Natural killer cell (primary cell): ENCODE data around the gene ARID1B. TPM values are rescaled to one million over a fixed set of nuclear protein-coding genes. Genes with fewer than 3 reads are reported as not detected.
A peak's percentile ranks its signal among the peaks of the same experiment; 100 is the strongest.

Source experiments
- ATAC-seq, 3 donors: fragments of 150-1000 bp in 2 of 3; fragments of 200-7000 bp in 1 of 3; cut with Tn5 transposase; 1 replicate in 1 of 3; 2 replicates in 2 of 3; pipeline ENCODE4 v1.10.0; 2021; ENCODE audit warnings: mild to moderate bottlenecking in 2 of 3, moderate library complexity in 2 of 3
- DNase-seq, 2 donors: peaks; one replicate each; pipeline versions ENCODE4 v3.0.0 to v3.0.0-alpha.2; 2013 to 2021; ENCODE audit warnings: mixed read lengths in 1 of 2
- H3K27ac ChIP-seq: one replicate; pipeline ENCODE4 v1.5.1; 2013; ENCODE audit warnings: mild to moderate bottlenecking, low read length
- H3K27me3 ChIP-seq: one replicate; pipeline ENCODE4 v1.6.1; 2013; ENCODE audit warnings: low read length; ENCODE audit not compliant: control insufficient read depth, insufficient read depth
- H3K36me3 ChIP-seq: one replicate; pipeline ENCODE4 v1.6.1; 2013; ENCODE audit warnings: low read length; ENCODE audit not compliant: control insufficient read depth, insufficient read depth
- H3K4me1 ChIP-seq: one replicate; pipeline ENCODE4 v1.6.1; 2013; ENCODE audit warnings: low read length; ENCODE audit not compliant: control insufficient read depth, insufficient read depth
- H3K4me3 ChIP-seq: one replicate; pipeline ENCODE4 v1.5.1; 2013; ENCODE audit warnings: low read length
- H3K9me3 ChIP-seq: one replicate; pipeline ENCODE4 v1.6.1; 2013; ENCODE audit warnings: low read length; ENCODE audit not compliant: control insufficient read depth, insufficient read depth
- H3K27ac Mint-ChIP-seq, 2 donors: one replicate each; pipeline ENCODE4 v1.8.0; 2022; ENCODE audit warnings: mild to moderate bottlenecking in 2 of 2, mixed read lengths in 2 of 2, moderate library complexity in 1 of 2
- H3K27me3 Mint-ChIP-seq, 2 donors: one replicate each; pipeline ENCODE4 v1.8.0; 2022; ENCODE audit warnings: low read depth in 2 of 2, mixed read lengths in 2 of 2
- H3K36me3 Mint-ChIP-seq: one replicate; pipeline ENCODE4 v1.8.0; 2022; ENCODE audit warnings: mixed read lengths
- H3K4me1 Mint-ChIP-seq, 2 donors: one replicate each; pipeline ENCODE4 v1.8.0; 2022; ENCODE audit warnings: mixed read lengths in 2 of 2
- H3K4me3 Mint-ChIP-seq: one replicate; pipeline ENCODE4 v1.8.0; 2022; ENCODE audit warnings: mild to moderate bottlenecking, moderate library complexity, mixed read lengths
- H3K9me3 Mint-ChIP-seq, 2 donors: one replicate each; pipeline ENCODE4 v1.8.0; 2022; ENCODE audit warnings: mixed read lengths in 2 of 2
- CTCF ChIP-seq: fragments of 200-600 bp; IDR thresholded peaks from one replicate; pipeline ENCODE4 v1.8.0; 2022; ENCODE audit warnings: antibody characterized with exemption
- WGBS: methylation state at CpG from one replicate; pipeline ENCODE4 v1.1.7; 2013; ENCODE audit warnings: missing lambda C conversion rate; ENCODE audit not compliant: insufficient coverage; 5-methylcytosine and 5-hydroxymethylcytosine counted together
- intact Hi-C: fragments of 100-400 bp; cut with micrococcal nuclease; formaldehyde crosslinking; loops from one replicate; pipeline ENCODE4 v1.14.2; 2022
- total RNA-seq, 4 donors: library from RNA; stranded (reverse); fragments of 120-200 nt in 1 of 4; gene quantifications; one replicate each; pipeline versions ENCODE4 v1.2.3 to v1.2.4, GENCODE V29; 2013 to 2022

The ARID1B gene
- total RNA-seq, 3 donors from 2014 or later (not counting 1 experiment from before 2014, with no cell fraction given): 180 to 201 (median 189) TPM

DNA sequence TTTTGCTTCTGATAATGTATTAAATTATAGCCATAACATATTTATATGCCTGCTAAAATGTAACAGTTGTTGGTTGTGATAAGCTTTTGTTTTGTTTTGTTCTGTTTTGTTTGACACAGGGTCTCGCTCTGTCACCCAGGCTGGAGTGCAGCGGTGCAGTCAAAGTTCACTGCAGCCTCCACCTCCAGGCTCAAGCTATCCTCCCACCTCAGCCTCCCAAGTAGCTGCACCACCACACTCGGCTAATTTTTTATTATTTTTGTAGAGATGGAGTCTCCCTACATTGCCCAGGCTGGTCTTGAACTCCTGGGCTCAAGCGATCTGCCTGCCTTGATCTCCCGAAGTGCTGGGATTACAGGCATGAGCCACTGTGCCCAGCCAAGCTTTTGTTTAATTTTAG, 157.8 kb downstream of the ARID1B start:
- WGBS: 96% methylated on average over 4 of the region's 5 CpGs
- Histone ChIP-seq H3K9me3 (no peaks in the 10 kb centered on the region), H3K36me3 (peaks cover 3% of the 10 kb centered on the region), H3K4me3 (no peak overlapping the region), H3K27me3 (no peaks in the 10 kb centered on the region), H3K4me1 (peaks cover 11% of the 10 kb centered on the region), H3K27ac (no peak overlapping the region)
- DNase-seq (no peak), ATAC-seq (no peak)
- Mint-ChIP-seq H3K27ac (peak overlapping the region in 1 of 2 donors; percentile 32), H3K4me3 (no peak overlapping the region), H3K27me3 (no peaks in the 10 kb centered on the region), H3K9me3 (no peaks in the 10 kb centered on the region), H3K36me3 (no peaks in the 10 kb centered on the region), H3K4me1 (peaks cover 62% of the 10 kb centered on the region in 2 donors)
- intact Hi-C loops: no loop called here
- TF ChIP-seq CTCF: no peak

- Histone ChIP-seq H3K36me3 (peaks cover 3% of the 10 kb centered on the region), H3K4me3 (no peak overlapping the region), H3K27ac (no peak overlapping the region), H3K27me3 (no peaks in the 10 kb centered on the region), H3K4me1 (peaks cover 9% of the 10 kb centered on the region), H3K9me3 (no peaks in the 10 kb centered on the region)
- H3K27ac Mint-ChIP-seq: no peak overlapping the region
- no peak for ATAC-seq
- DNase-seq: no peak
- no peak for TF ChIP-seq CTCF
- peaks cover 68 to 78% of the 10 kb centered on the region in 2 donors for H3K4me1 Mint-ChIP-seq
- 100% methylated on average over 1 of the region's 1 CpG for WGBS
- no peaks in the 10 kb centered on the region for H3K36me3 Mint-ChIP-seq
- intact Hi-C loops: no loop called here
- no peak overlapping the region for H3K4me3 Mint-ChIP-seq
- no peaks in the 10 kb centered on the region for H3K27me3 Mint-ChIP-seq
- H3K9me3 Mint-ChIP-seq: no peaks in the 10 kb centered on the region
Observed at GRCh38 chr6:156938143-156938542, 161.0 kb downstream of the ARID1B start.

GRCh38 chr6:156940221-156940620, 163.0 kb downstream of the ARID1B start:
- no peak overlapping the region for H3K4me3 ChIP-seq
- H3K4me1 Mint-ChIP-seq: peaks cover 65 to 74% of the 10 kb centered on the region in 2 donors
- TF ChIP-seq CTCF: no peak
- intact Hi-C loops: no loop called here
- peak overlapping the region in 1 of 2 donors; percentile 14 for H3K27ac Mint-ChIP-seq
- 95% methylated on average over 4 of the region's 5 CpGs for WGBS
- peaks cover 3% of the 10 kb centered on the region for H3K36me3 ChIP-seq
- DNase-seq: no peak
- no peaks in the 10 kb centered on the region for H3K27me3 Mint-ChIP-seq
- no peak overlapping the region for H3K4me3 Mint-ChIP-seq
- H3K27ac ChIP-seq: no peak overlapping the region
- no peaks in the 10 kb centered on the region for H3K27me3 ChIP-seq
- H3K4me1 ChIP-seq: peaks cover 6% of the 10 kb centered on the region
- no peak for ATAC-seq
- H3K9me3 ChIP-seq: no peaks in the 10 kb centered on the region
- no peaks in the 10 kb centered on the region for H3K9me3 Mint-ChIP-seq
- H3K36me3 Mint-ChIP-seq: no peaks in the 10 kb centered on the region

- H3K27ac Mint-ChIP-seq: peak overlapping the region in 1 of 2 donors; percentile 27
- WGBS: 98% methylated on average over 2 of the region's 2 CpGs
- Histone ChIP-seq H3K27ac (no peak overlapping the region), H3K36me3 (no peaks in the 10 kb centered on the region), H3K9me3 (no peaks in the 10 kb centered on the region), H3K4me3 (no peak overlapping the region), H3K4me1 (peaks cover 6% of the 10 kb centered on the region), H3K27me3 (no peaks in the 10 kb centered on the region)
- no peaks in the 10 kb centered on the region for H3K36me3 Mint-ChIP-seq
- H3K27me3 Mint-ChIP-seq: no peaks in the 10 kb centered on the region
- DNase-seq (no peak), ATAC-seq (peak; percentile 26 to 55 (median 46))
- H3K4me3 Mint-ChIP-seq: no peak overlapping the region
- peaks cover 71 to 72% of the 10 kb centered on the region in 2 donors for H3K4me1 Mint-ChIP-seq
- intact Hi-C loops: no loop called here
- no peak for TF ChIP-seq CTCF
- H3K9me3 Mint-ChIP-seq: no peaks in the 10 kb centered on the region
Observed at GRCh38 chr6:156942266-156942665, 165.1 kb downstream of the ARID1B start.
